Effector memory CD4-positive, alpha-beta T cell (primary cell): ENCODE data around the gene ZNF219.

ENCODE experiments used
- DNase-seq, 3 donors: peaks; one replicate each; pipeline ENCODE4 v3.0.0-alpha.2; 2020
- H3K27ac ChIP-seq: 2 replicates; pipeline ENCODE4 v1.7.0; 2013; ENCODE audit warnings: mild to moderate bottlenecking, low read length, moderate library complexity; ENCODE audit not compliant: insufficient read depth, poor library complexity, severe bottlenecking
- H3K27me3 ChIP-seq: replicated peaks from 2 replicates; pipeline ENCODE4 v1.7.0; 2013; ENCODE audit warnings: mild to moderate bottlenecking, low read length; ENCODE audit not compliant: insufficient read depth, control insufficient read depth, poor library complexity, severe bottlenecking
- H3K36me3 ChIP-seq: 2 replicates; pipeline ENCODE4 v1.7.0; 2013; ENCODE audit warnings: mild to moderate bottlenecking, low read length, moderate library complexity; ENCODE audit not compliant: control insufficient read depth, insufficient read depth
- H3K4me1 ChIP-seq: 2 replicates; pipeline ENCODE4 v1.7.0; 2013; ENCODE audit warnings: low read length, mild to moderate bottlenecking; ENCODE audit not compliant: control insufficient read depth, insufficient read depth, poor library complexity, severe bottlenecking
- H3K4me3 ChIP-seq: 2 replicates; pipeline ENCODE4 v1.7.0; 2013; ENCODE audit warnings: low read length, low read depth, mild to moderate bottlenecking; ENCODE audit not compliant: insufficient read depth, poor library complexity, severe bottlenecking
- H3K9me3 ChIP-seq: 2 replicates; pipeline ENCODE4 v1.7.0; 2013; ENCODE audit warnings: mild to moderate bottlenecking, low read length, moderate library complexity; ENCODE audit not compliant: control insufficient read depth

ZNF219 gene

GRCh38 chr14:21112255-21112654, 13.8 kb upstream of the ZNF219 start:
- Histone ChIP-seq H3K4me3 (no peak overlapping the region), H3K27ac (no peak overlapping the region), H3K36me3 (no peaks in the 10 kb centered on the region), H3K4me1 (no peaks in the 10 kb centered on the region), H3K9me3 (no peaks in the 10 kb centered on the region), H3K27me3 (no peaks in the 10 kb centered on the region)
- DNase-seq = no peak

DNA sequence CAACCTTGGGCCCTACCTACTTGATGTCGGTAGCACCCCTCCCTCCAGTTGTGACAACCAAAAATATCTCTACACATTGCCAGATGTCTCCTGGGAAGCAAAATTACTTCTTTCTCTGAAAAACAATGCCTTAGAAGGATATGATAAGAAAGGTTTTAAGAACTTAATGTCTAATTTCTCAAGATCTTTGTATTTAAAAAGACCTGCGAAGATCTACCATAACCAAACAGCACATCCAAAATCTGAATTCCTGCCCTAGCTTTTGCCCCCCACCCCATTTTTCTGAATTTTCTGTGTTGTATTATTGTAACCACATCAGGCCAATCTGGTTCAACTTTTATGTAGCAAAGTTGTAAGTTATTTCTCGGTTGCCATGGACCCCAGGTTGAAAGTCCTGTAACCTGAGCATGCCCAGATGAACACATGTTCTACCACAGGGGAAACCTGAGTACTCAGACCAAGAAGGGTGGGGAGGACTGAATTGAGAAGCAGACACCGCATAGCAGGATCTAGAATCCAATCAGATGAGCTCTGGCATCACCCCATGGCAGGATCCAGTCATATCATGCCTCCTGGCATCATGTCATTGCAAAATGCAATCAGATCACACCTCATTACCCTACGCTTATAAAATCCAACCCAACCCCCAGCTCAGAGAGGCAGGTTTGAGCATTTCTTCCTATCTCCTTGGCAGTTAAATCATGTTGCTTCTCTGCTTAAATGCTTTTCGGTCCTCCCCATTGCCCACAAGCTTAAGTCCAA, 11.1 kb upstream of the ZNF219 start:
- H3K4me1 ChIP-seq = peaks cover 9% of the 10 kb centered on the region

GRCh38 chr14:21108791-21109190, 10.3 kb upstream of the ZNF219 start:
- H3K27ac ChIP-seq = no peak overlapping the region
- H3K27me3 ChIP-seq = no peaks in the 10 kb centered on the region
- H3K36me3 ChIP-seq = no peaks in the 10 kb centered on the region
- no peak overlapping the region for H3K4me3 ChIP-seq
- no peaks in the 10 kb centered on the region for H3K9me3 ChIP-seq
- no peak for DNase-seq
- H3K4me1 ChIP-seq = peaks cover 11% of the 10 kb centered on the region

More for the DNA sequence above, 11.1 kb upstream of the ZNF219 start:
- DNase-seq = no peak
- H3K4me3 ChIP-seq = no peak overlapping the region
- H3K9me3 ChIP-seq = no peaks in the 10 kb centered on the region
- no peak overlapping the region for H3K27ac ChIP-seq
- H3K27me3 ChIP-seq = no peaks in the 10 kb centered on the region
- H3K36me3 ChIP-seq = no peaks in the 10 kb centered on the region

DNA sequence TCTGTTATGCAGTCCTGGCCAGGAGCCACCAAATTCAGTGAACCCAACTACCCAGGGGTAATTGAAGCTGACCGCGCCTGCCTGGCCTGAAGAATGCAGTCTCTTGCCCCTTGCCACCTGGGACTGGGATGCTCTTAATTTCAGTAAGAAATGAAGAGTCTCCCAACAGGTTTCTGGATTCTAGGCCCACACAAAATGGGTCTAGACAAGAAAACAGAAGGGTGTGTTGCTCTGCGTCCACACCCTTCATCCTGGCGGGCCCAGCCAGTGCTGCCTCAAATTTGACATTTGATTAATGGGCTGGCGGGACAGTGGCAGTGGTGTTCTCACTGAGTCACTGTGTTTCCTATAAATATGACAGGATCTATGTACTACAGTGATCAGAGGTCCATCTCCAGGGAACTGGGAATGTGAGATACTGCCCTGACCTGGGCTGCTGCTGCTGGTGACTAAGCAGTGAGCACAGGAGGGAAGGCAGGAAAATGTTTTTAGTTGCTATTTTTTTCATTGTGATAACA, 8.9 kb upstream of the ZNF219 start:
- Histone ChIP-seq H3K9me3 (no peaks in the 10 kb centered on the region), H3K36me3 (no peaks in the 10 kb centered on the region), H3K4me1 (peaks cover 17% of the 10 kb centered on the region), H3K27ac (no peak overlapping the region), H3K4me3 (no peak overlapping the region), H3K27me3 (no peaks in the 10 kb centered on the region)
- DNase-seq = no peak

DNA sequence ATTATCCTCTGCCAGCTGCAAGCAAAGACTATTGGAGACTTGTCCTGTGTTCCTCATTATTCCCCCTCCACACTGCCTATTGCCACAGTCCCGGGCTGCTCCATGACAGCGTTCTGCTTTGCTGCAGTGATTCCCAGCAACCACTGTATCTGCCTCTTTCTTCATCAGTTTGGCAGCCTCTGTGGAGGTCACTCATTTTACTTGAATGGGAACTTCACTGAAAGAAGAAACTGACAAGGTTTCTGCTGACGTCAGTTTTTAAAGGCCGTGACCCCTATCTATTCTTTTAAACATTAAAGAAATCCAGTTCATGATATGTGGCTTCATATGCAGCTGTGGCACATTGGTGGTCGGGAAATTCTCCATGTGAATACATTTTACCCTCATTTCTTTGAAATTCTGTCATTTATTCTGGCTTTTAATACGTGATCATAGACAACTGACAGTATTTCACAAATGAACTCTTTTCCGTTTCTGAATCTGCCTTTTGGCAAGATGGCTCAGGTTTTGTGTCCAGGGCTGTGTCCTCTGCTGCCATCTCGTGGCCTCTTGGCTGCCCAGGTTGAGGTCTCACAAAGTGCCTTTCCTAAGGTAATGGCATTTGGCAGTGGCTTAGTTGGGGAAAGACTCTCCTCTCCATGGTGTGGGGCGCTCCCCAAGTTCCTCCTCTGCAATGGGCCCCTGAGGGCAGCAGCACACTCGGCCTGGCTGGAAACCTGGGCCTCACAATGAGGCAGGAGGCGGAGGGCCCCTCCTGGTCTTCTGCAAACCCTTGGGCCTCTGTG, 8.2 kb upstream of the ZNF219 start:
- Histone ChIP-seq H3K27me3 (no peaks in the 10 kb centered on the region), H3K36me3 (no peaks in the 10 kb centered on the region), H3K9me3 (no peaks in the 10 kb centered on the region), H3K4me1 (peaks cover 17% of the 10 kb centered on the region), H3K27ac (no peak overlapping the region), H3K4me3 (no peak overlapping the region)
- peak; percentile 48 to 64 (median 58) for DNase-seq

DNA sequence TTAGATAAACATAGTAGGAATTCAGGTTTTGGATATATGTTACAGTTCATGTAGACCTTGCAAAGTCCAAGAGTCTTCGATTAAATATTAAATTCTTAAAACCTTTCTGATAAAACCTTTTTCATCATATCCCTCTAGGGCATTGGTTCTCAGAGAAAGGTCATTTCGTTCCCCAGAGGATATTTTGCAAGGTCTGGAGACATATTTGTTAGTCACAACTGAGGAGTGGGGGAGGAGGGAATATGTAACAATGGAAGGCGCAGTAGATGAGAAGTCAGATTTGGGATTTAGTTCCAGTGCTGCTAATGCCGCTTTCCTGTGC, 7.7 kb upstream of the ZNF219 start:
- peaks cover 17% of the 10 kb centered on the region for H3K4me1 ChIP-seq
- no peak overlapping the region for H3K4me3 ChIP-seq
- no peaks in the 10 kb centered on the region for H3K27me3 ChIP-seq
- no peaks in the 10 kb centered on the region for H3K36me3 ChIP-seq
- no peak overlapping the region for H3K27ac ChIP-seq
- H3K9me3 ChIP-seq = no peaks in the 10 kb centered on the region
- DNase-seq = no peak

DNA sequence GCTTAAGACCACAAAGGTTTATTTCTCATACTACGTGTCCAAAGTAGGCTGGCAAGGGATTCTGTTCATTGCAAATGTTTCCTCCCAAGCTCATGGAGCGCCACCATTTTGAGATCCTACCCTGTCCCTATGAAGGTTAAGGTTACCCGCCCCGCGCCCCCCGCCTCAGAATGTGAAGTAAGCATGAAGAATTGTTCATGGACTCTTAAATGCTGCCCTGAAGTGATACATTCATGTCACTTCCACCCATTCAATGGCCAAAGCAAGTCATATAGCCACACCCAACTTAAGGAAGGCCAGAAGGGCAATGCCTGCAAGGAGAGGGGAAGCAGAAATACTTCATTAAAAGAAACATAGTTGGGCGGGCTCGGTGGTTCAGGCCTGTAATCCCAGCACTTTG, 6.6 kb upstream of the ZNF219 start:
- H3K4me3 ChIP-seq = no peak overlapping the region
- DNase-seq = no peak
- H3K36me3 ChIP-seq = no peaks in the 10 kb centered on the region
- no peak overlapping the region for H3K27ac ChIP-seq
- no peaks in the 10 kb centered on the region for H3K9me3 ChIP-seq
- H3K4me1 ChIP-seq = peaks cover 17% of the 10 kb centered on the region
- H3K27me3 ChIP-seq = no peaks in the 10 kb centered on the region

DNA sequence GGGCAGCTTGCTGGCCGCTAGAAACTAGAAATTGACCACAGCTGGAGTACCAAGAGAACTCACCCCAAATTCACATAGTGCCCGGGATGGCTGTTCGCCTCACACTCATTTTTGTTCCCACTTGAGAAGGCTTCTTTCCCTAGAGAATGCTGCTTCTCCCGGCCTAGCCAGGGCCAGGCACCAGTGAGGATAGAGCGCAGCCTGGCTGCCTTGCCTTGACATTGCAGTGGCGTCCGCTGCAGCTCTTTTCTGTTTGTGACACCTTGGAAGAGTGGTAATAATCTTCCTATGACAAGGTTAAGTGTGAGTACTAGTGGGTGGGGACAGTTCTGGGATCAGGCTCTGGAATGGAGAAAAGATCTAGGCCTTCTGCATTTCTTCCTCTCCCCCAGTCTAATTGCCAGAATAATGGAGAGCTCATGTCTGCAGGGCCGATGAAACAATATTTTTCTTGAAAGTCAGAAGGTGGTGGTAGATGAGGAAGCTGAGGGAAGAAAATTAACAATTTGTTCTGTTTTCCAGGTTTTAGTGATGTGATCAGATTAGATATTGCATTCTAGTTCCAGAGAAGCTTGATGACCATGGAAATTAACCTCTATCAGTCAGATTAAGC, 6.1 kb upstream of the ZNF219 start:
- H3K4me3 ChIP-seq = peak overlapping the region; percentile 87
- DNase-seq = peak; percentile 25 to 47 (median 44)
- H3K27me3 ChIP-seq = no peaks in the 10 kb centered on the region
- H3K4me1 ChIP-seq = peaks cover 17% of the 10 kb centered on the region
- no peaks in the 10 kb centered on the region for H3K36me3 ChIP-seq
- peak overlapping the region; percentile 97 for H3K27ac ChIP-seq
- no peaks in the 10 kb centered on the region for H3K9me3 ChIP-seq

DNA sequence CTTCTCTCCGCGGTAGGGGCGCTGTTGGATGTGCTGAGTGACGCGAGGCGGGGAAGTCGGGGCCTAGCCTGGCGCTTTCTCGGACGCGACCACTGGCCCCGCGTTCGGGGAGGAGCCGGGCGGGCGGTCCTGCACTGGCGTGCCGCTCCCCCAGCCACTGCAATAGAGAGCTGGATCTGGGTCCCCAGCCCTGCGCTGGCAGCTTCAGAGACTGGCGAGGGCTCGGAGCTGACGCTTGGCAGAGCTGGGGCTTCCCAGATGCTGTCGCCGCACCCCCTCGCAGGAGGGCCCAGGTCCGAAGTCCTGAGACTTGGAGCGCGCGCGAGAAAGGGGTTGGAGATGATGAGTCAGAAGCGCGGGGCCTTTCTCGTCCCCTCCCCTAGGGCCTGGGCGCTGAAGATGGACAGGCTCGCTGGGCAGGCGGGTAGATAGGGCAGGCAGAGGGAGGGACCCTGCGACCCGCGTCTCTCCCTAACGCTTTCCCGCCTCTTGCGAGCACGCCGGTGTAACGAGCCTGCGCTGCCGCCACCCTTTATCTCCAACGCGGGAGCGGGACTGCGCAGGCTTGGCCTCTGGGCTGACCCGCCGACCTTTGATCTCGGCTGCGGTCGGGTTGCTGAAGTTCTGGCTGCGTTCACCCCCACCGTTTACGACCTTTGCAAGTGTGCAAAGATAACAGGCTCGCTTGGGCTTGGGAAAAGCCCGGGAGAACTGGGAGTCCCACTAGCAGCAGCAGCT, 5.4 kb upstream of the ZNF219 start:
- no peaks in the 10 kb centered on the region for H3K36me3 ChIP-seq
- peak overlapping the region; percentile 87 for H3K4me3 ChIP-seq
- DNase-seq = peak; percentile 79 to 86 (median 86)
- H3K27me3 ChIP-seq = no peaks in the 10 kb centered on the region
- H3K27ac ChIP-seq = peak overlapping the region; percentile 97
- no peaks in the 10 kb centered on the region for H3K9me3 ChIP-seq
- H3K4me1 ChIP-seq = peaks cover 20% of the 10 kb centered on the region
